DMS153 treated with DMSO at 0.1 percent for 48 hours (cell line): ENCODE data around the gene TEAD1.

Experiments
- DNase-seq: peaks from one replicate; lab custom pipeline; 2025; ENCODE audit not compliant: unreplicated experiment; lab: John Stamatoyannopoulos, UW

Gene TEAD1

DNA sequence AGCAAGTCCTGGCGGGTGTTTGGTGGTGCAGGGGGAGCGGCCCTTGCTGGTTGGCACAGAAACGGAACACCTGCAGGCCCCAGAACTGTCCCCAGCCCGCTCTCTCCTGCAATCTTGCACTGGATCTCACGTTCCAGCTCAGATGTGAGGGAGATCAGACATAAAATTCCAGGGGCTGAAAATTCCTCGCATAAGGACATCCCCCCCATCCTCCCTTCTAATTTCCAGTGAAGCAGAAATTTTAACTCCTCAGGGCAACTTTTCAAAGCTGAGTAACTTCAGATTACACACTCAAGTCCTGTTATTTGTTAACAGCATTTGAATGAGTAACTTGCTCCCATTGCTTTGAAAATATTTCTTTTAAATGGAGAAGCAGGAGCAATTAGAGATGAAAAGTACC lies 294.6 kb downstream of the TEAD1 start:
- DNase-seq, result no peak

DNA sequence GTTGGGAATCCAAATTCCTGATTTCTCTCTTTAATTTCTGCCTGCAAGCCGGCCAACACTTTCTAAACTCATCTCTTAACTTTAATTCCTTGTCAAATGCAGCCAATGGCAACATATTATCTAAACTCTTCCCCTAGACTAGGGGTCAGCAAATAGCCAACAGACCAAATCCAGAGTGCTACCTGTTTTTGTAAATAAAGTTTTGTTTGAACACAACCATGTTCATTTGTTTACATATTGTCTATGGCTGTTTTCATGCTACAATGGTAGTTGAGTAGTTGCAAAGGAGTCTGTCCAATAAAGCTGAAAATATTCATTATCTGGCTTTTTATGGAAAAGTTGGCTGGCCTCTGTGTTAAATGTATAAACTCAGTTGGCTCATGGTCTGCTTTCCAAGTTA lies 297.7 kb downstream of the TEAD1 start:
- no peak for DNase-seq

DNA sequence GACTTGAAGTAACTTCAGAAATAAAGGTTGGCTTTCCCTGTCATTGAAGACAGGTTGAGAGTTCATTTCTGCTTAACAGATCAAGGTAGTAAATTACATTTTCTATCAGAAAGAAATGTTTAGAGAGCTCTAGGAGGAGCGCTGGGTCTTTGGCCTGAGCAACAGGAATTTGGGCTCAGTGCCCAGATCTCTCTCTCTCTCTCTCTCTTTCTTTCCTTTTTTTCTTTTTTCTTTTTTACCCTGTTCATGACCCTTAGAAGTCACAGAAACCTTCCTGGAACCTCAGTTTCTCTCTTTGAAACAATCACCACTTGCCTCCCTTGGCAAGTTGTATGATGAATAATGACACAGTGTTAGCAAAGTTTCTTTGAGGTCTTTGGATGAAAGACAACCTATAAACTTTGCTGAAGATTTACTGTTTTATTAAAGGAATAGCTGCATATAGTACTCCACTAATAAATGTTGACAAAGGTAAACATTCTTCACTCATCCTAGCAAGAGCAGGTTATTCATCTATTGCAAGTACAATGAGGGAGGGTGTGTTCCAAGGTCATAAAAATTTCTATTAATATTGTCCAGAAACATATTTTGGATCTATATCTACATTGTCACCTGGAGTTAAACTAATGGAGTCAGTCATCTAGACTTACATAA lies 299.4 kb downstream of the TEAD1 start:
- DNase-seq, result no peak

DNA sequence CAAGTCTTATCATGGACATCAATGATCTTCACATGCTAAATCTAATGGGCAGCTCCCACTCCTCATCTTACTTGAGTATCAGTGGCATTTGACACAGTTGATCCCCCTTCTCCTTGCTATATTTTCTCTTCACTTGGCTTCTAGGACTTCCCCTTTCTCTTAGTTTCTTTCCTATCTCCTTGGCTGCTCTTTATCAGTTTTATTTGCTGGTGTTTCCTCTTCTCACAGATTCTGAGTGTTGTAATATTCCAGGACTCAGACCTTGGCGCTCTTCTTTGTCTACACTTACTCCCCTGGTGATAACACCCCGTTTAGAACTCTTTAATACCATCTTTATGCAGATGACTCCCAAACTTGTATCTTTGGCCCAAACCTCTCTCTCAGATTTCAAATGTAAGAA lies 301.0 kb downstream of the TEAD1 start:
- DNase-seq, result no peak

DNA sequence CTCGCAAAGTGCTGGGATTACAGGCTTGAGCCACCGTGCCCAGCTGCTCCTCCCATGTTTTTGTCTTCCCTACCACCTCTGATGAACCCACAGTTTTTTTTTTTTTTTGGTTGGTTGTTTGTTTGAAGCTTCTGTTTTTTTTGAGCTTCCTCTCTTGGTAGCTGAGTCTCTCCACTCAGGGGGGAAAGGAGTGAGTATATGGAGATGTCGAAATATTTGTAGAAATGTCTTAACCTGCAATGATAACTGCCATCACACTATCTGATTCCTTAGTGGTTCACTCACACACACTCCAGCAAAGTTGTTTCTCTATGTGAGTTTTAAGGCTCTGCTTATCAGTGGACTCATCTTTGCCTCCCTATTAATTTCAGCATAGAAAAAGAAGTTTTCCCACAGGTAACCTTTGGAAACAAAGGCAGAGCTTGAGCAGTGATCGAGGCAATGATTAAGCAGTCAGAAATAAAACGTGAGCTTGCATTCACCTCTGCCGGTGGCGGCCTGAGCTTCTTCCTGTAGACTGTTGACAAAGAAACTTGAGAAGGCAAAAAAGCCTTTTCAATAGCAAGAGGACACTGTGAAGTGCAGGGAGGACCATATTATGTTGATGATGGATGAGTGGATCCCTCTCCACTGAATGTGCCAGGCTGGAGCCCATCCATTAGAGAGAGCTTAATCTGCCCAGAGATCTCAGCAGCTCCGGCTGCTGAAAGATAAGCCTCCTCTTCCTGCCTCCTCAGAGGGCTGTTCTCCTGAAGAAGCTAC lies 305.9 kb downstream of the TEAD1 start:
- peak; percentile 92 for DNase-seq

DNA sequence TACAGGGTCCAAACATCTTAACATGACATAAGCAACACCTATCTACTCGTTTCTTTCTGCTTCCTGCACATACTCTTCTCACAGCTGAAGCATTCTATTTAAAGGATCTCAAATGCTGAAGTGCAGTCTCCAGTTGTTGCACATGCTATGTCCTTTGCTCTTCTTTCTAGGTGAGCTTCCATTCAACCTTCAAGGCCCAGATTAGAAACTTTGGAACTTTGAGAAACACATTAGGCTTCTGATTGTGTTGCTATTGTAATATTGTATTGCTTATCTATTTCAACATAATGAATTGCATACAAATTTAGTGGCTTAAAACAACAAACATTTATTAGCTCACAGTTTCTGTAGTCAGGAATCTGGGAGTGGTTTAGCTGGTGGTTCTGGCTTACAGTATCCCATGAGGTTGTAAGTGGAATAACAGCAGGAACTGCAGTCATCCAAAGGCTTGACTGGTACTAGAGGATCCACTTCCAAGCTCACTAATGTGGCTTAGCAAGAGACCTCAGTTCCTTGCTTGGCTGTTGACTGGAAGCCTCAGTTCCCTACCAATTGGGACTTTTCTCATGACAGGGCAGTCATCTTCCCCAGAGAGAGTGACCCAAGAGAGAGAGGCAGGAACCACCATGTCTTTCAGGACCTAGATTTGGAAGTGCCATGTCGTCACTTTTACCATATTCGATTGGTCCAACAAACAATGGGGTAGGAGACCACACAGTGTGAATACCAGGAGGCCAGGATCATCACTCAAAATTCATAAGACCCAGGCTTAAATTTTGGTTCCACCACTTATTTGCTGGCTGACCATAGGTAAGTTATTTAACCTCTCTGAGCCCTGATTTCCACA lies 307.7 kb downstream of the TEAD1 start:
- DNase-seq, result no peak

DNA sequence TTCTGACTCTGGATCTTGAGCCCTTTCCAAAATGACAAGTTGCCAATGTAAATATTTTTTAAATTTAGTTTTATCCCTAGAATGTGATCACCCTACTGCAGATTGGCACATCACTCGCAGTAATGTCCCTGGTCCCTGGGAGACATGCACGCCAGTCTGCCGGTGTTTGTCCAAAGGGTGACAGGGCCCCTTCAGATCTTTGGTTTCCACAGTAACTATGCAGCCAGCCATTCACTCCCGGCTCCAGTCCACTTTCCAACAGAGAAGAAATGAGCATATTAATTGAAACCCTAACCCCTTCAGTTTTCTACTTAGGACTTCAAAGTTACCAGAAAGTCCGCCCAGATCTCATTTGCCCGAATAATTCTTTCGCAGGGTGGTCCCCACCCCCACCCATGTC lies 309.1 kb downstream of the TEAD1 start:
- DNase-seq, result no peak

DNA sequence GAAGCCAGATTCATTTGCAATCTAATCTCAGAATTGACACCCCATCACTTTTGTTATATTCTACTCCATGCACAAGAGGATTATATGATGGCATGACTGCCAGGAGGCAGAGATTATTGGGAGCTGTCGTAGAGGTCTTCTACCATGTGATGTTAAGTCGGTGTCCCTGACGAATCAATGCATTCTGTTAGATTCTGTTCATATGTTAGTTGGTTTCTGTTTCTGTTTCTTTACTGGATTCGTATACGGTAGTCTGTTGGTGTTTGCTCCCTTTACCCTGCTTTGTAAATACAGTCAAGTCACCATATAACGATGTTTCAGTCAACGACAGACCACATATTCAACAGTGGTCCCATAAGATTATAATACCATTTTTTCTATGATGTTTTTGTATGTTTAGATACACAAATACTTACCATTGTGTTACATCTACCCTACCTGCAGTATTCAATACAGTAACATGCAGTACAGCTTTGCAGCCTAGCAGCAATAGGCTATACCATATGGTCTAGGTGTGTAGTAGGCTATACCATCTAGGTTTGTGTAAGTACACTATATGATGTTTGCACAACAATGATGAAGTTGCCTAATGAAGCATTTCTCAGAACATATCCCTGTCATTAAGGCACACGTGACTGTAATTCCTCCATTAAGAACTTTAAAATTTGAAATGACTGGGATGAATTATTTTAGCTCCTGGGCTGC lies 312.1 kb downstream of the TEAD1 start:
- no peak for DNase-seq

DNA sequence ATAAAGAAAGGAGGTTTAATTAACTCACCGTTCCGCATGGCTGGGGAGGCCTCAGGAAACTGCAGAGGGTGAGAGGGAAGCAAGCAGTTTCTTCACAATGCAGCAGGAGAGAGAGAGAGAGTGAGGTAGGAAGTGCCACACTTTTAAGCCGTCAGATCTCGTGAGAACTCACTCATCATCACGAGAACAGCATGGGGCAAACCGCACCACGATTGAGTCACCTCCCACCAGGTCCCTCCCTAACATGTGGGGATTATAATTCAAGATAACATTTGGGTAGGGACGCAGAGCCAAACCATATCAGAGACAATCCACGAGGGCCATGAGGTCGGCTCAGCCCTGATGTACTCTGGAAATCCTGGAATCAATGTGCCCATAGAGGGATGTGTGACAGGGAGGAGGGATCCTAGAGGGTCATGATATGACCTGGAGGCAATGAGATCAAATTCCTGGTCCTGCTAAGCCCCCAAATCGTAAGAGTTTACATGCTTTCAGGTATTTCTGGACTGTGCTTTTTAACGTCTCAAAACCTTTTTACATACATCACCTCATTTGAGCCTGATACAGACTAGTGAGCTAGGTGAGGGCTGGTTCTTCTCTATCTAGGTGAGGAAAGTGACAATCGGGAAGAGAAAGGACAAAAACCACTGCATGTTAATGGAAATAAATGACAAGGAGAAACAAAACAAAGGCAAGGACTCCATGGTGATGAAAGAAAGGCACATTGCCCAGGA lies 315.4 kb downstream of the TEAD1 start:
- peak; percentile 74 for DNase-seq

DNA sequence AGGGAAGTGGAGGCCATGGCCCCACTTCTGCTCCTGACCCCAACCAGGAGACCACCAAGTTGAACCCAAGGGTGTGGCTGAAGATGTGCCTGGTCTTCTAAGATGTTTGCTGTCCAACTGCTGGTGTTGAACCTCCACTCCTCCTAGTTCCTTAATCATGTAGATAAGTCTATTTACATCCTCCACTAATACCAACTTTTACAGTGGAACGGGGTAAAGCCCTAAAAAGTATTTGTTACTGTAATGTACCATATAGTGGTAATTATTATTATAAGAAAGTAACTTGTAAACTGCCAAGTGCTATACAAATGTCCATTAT lies 315.9 kb downstream of the TEAD1 start:
- DNase-seq, result no peak

DNA sequence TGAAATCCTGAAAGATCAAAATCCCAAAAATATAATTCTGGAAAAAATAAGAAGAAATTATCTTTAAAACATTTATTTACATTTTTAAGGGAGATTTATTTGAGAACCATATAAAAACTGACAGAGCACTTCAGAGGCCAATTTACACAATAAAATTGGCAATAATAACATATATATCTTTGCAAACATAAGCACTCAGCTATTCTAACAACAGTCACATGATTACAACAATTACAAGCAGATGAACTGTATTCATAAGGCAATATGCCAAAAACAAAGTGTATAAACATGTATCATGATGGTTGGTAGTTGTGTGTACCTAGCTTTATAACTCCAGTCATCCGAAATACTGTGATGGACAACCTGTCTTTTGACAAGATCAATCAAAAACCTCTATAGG lies 317.2 kb downstream of the TEAD1 start:
- no peak for DNase-seq

DNA sequence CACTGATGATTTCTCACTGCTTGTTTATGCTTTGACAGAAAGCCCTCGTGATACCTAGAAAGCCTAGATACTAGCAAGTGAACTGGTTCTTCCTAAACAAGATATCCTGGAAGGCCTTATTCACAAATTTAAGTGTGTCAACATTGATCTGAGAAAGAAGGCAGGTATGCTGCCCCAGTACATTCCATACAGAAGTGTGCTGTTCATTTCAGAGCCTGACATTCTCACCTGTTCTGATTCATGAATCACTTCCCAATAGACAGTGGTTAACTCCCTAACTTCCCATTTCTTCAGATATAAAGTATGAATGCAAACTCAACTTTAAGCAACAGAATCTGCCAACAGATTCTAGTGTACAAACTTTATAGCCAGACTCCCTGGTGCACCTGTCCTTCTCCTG lies 319.4 kb downstream of the TEAD1 start:
- DNase-seq, result no peak
